ENCODE data around the gene SLC6A20.

The SLC6A20 gene

GRCh38 chr3:45800611-45801010 is 4.3 kb upstream of the SLC6A20 start:
- DNase-seq = no peak

GRCh38 chr3:45799586-45799985 is 3.2 kb upstream of the SLC6A20 start:
- no peak for DNase-seq

DNA sequence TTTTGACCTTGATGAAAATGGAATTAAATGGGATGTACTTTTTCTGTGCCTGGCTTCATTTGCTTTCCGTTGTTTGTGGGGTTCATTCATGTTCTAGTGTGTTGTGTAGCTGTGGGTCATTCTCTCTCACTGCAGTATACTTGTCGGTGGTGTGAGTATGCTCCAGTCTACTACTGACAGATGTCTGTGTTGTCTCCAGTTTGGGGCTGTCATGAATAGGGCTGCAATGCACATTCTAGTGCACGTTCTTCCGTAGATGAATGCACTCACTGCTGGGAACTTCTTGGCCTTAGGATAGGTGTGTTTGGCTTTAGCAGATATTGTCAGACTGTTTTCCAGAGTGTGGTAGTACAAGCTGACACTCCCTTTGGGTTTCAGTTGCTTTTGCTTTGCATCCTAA is 1.7 kb upstream of the SLC6A20 start:
- DNase-seq = no peak

DNA sequence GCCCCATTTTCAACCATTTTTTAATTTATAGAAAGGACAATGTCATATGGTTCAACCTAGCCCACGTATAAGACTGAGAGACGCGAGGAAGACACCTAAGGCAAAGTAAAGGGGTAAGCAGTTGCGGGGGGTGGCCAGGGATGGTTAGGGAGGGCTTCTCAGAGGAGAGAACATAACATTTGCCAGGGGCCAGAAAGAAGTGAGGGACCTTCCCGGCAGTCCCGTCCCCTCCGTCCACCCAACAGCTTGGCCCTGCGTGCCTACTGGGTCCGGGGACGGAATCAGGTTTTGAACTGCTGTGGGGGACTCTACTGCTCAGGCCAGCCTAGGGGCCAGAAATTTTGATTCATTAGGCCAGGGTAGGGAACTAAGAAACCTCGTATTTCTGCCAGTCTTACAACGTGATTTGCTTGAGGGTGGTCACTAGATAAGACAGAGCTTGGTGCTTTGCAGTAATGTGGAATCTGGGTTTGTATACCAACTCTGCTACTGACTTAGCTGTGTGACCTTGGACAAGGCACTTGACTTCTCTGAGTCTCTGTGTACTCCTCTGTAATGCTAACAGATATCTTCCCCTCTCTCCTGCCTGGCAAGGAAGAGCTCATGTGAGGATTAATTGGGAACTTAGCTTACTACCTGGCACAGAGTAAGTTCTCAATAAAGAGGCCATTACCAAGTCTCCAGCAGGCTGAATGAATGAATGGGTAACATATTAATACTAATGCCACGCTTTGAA is 734 bp upstream of the SLC6A20 start:
- no peak for DNase-seq

- no peak for DNase-seq
Observed at GRCh38 chr3:45795509-45795881, 841 bp downstream of the SLC6A20 start.

- no peak for DNase-seq
Observed at GRCh38 chr3:45794660-45795059, 1.7 kb downstream of the SLC6A20 start.

GRCh38 chr3:45794177-45794560 is 2.2 kb downstream of the SLC6A20 start:
- DNase-seq = no peak

GRCh38 chr3:45793482-45794176 is 2.7 kb downstream of the SLC6A20 start:
- DNase-seq = no peak

DNA sequence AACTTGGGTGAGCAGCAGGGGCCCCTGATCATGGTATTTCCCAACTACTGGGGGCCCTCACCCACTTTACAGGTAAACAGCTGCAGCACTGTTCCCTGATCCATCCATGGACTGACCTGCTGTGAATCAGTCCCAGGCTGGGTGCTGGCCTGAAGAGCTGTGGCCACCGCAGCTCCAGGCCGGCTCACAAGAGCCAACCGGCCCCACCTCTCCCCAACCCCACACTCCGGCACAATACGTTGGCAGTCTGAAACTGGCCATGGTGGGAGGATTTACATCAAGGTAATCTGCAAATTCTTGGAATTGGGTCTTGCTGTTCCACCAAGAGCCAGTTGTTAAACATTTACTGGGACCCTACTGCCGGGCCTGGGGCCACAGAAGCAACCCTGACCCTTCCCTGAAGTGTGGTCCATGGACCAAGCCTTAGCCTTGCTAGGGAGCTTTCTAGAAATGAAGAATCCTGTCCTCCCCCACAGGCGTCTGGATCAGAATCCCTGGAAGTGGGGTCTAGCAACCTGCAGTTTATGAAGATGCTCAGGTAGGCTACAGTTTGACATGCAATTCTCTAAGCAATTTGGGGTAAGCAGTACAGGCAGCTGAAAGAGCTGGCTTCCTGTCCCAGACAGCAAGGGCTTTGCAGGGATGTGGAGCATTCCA is 3.7 kb downstream of the SLC6A20 start:
- DNase-seq = no peak

DNA sequence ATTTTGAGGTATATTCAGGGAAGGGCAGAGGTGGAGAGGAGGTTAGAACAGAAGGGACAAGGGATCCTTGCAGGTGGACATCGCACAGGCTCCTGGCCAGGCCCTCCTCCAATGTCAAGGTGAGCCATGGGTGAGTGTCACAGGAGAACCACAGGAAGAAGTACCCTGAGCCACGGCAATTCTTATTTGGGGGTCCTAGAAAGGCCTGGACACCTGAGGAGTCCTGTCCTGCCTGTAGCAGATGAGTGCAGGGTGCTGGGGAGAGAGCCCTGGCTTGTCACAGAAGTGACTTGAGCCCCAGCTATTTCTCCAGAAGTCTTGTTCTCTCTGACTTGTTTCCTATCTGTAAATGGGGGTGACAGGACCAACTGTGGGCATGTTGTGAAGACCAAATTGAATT is 4.3 kb downstream of the SLC6A20 start:
- DNase-seq = no peak

DNA sequence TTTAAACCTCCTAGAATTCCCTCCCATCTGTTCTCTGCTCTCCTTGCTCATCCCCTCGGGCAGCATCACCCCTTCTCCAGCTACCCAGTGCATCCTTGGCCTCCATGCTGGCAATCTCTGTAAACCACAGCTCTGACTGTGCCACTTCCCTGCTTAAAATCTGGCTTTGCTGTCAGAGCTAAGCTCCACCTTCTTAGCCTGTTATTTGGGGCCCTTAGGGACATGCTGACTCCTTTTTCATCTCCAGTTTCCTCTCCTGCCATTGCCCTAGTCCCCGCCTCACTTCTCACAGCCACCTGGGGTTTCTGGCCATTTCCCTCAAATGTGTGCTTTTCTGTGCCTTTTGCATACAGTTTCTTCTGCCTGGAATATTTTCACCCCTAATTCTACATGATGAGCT is 5.7 kb downstream of the SLC6A20 start:
- no peak for DNase-seq

GRCh38 chr3:45789235-45789812 is 7.0 kb downstream of the SLC6A20 start:
- no peak for DNase-seq

- no peak for DNase-seq
Observed at GRCh38 chr3:45787551-45787950, 8.8 kb downstream of the SLC6A20 start.

DNA sequence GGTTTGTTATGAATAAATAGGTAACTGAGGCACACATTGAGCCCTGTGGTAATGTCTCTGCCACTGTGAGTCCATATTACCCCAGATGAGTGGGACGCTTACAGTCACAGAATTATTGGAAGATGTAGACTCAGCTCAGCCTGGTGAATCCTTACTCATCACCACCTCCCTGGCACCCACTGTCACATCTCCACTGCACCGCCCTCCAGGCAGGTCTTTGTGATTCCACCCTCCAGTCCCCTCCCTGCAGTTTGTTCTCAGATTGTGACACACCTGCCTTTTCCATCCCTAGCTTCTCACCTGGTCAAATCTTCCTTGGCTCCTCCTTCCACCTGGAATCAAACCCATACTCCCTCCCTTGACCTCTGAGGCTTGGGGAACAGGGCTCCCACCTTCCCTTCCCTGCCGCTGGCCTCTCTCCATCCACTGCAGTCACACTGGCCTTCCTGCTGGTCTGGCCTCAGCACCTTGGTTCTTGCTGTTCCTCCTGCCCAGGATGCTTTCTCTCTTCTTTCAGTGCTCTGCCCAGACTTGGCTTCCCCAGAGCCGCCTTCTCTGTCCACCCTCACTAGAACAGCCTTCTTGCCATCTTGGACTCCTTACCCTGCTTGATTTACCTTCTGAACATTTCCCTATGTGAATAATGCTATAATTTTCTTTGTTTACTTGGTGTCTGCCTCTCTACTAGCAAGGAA is 9.4 kb downstream of the SLC6A20 start:
- DNase-seq = no peak

- no peak for DNase-seq
Observed at GRCh38 chr3:45785605-45786150, 10.7 kb downstream of the SLC6A20 start.

DNA sequence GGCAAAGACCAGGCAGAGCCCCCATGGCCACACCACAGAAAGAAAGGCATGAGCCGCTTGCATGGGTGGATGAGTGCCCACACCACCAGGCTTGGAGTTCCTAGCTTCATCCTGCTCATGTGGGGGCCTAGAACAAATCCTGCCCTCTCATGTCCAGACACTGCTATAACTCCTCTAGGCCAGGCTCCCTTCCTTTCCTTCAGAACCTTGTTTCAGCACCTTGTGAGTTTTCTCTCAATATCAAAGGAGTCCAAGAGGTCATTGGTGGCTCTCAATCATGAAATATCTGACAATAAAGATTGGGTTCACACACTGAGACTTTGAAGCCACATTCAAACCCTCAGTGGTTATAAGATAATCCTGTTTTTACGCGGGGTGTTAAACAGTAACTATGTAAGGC is 12.7 kb downstream of the SLC6A20 start:
- no peak for DNase-seq

DNA sequence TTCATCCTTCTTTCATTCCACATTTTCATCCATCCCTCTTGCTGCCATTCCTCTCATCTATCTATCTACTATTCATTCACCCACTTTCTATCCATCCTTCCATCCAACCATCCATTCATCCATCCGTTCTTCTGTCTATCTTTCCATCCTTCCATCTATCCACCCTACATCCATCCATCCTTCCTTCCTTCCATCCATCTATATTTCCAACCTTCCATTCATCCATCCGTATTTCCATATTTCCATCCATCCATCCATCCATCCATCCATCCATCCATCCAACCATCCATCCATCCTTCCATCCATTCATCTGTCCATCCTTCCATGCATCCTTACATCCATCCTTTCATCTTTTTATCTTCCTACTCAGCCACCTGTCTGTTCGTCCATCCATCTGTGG is 14.0 kb downstream of the SLC6A20 start:
- DNase-seq = no peak

DNA sequence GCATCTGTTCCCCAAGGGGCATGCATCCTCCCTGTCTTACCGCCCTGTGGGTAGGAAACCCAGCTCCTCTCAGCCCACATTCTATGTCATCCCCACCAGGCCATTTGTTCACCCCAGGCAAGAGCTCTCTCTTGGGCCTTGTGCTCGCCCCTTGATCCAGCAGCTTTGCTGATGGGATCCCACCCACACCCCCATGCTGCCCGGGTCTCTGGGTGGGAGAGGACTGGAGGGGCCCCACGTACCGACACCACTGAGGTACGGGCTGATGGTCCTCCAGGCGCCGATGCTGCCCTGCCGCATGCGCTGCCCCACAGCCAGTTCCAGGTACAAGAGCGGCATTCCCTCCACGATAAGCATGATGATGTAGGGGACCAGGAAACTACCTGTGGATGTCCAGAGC is 14.5 kb downstream of the SLC6A20 start:
- DNase-seq = no peak

- DNase-seq = no peak
Observed at GRCh38 chr3:45781271-45781670, 15.1 kb downstream of the SLC6A20 start.

DNA sequence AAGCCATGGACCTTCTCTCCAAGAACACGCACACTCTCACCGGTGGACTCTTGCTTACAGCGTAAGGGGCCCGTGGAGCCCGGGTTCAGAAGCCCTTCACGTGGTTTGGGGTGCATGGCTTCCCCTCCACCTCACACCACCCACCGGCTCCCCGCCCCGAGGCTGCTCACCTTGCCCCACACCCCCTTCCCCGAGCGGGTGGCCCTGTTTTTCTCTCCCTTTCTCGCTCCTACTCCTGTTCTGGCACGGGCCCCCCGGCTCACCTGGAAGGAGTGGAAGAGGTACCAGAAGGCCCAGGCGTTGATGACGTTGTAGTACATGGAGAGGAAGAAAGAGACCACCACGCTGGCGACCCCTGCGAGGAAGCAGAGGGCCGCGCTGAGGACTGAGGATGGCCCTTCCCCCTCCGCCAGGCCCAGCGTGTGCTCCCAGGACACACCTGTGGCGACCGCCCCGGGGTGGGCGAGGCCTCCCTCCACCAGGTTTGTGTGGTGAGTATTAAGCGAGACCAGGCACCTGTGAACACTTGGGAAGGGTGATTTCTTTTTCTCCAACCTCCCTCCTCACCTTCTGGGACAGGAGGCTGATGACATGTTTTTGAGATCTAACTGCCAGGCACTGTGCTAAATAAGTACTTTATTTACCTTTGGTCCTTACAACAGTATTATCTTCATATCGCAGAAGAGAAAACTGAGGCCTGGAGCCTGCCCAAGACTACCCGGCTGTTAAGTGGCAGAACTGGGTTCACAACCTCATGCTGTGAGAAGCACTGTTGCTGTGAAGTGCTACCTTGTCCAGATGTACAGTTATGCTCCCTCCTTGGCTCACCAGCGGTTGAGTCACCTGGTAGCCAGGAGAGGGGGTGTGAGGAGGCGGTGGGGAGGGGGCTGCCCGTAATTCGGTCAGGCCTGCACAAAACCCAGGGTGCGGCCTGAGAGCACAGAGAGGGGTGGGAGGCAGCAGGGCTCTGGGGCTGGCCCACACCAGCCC is 16.3 kb downstream of the SLC6A20 start:
- no peak for DNase-seq

DNA sequence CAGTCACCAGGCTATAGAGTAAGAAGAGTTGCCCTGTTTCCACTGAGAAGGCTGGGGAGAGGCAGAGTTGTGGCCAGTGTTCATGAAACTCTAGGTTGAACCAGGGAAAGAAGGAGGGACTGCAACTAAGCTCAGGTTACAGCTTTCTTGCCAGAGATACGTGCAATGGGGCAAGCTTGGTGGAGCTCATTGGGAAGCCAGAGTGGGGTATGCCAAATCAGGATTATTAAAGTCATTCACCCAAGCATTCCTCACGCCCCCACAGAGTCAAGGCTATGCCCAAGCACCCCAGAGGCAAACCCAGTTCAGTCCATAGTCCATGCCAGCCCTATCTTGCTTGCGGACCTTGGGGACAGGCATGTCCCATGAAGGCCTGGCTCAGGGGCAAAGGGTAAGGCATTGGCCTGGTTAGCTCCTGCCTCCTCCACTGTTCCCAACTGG is 17.6 kb downstream of the SLC6A20 start:
- no peak for DNase-seq
